Left ventricle myocardium superior (tissue), 1 donor: Measurements from ENCODE around the gene ZDHHC22. TPM values are rescaled to one million over a fixed set of nuclear protein-coding genes. Genes with fewer than 3 reads are reported as not detected.
A peak's percentile ranks its signal among the peaks of the same experiment; 100 is the strongest.

Source experiments
- ATAC-seq: fragments of 200-7000 bp; cut with Tn5 transposase; one replicate; pipeline ENCODE4 v1.9.1; 2020; ENCODE audit warnings: mild to moderate bottlenecking, moderate library complexity
- DNase-seq: peaks from one replicate; pipeline ENCODE4 v3.0.0-alpha.2; 2020
- intact Hi-C: fragments of 100-400 bp; cut with micrococcal nuclease; formaldehyde crosslinking; loops from one replicate; pipeline ENCODE4 v1.11.0; 2022
- total RNA-seq: library from RNA; stranded (reverse); fragmentation: NEBNext Ultra II Directional; extraction: Animal tissue kit (Norgen Biotek cat#: 25700); gene quantifications from one replicate; pipeline ENCODE4 v1.2.1, GENCODE V29; 2021
- donor health status: DM: no; HTN: yes; CAD: no; lungs with severe emphysema.

The ZDHHC22 gene
- total RNA-seq, 1 donor from 2014 or later = not detected

DNA sequence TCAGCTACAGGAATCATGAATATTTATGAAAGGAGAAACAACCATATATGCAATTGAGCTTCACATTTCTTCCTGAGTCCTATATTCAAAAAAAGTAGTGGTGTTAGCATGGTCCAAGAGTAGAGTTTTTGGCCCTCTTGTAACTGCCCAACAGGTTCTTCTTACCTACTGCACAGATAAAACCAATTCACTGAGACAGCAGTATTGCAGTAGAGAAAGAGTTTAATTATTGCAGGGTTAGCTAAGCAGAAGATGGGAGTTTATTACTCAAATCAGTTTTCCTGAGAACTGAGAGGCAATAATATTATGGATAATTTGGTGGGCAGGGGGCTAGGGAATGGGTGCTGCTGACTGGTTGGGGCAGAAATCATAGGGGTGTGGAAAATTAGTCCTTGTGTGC lies 50.1 kb downstream of the ZDHHC22 start:
- intact Hi-C loops = no loop called here
- DNase-seq = no peak
- ATAC-seq = no peak

DNA sequence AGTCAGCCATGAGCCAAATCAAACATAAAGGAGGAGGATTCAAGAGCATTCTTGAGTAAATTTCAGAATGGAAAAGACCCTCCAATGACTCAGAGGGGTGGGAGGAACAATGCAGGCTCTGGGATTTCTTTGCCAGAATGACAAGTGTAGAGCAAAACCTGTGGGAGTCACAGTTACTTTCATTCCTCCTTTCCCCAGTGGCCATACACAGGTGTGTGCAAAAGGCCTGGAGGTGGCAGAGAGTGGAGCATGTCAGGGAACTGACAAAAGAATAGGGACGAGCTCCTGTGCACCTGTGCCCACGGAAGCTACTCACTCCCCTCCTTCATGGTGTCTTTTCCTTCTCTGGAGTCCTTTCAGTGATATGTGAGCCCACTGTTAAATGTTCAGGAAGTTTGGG lies 52.9 kb downstream of the ZDHHC22 start:
- intact Hi-C loops = no loop called here
- no peak for ATAC-seq
- no peak for DNase-seq

DNA sequence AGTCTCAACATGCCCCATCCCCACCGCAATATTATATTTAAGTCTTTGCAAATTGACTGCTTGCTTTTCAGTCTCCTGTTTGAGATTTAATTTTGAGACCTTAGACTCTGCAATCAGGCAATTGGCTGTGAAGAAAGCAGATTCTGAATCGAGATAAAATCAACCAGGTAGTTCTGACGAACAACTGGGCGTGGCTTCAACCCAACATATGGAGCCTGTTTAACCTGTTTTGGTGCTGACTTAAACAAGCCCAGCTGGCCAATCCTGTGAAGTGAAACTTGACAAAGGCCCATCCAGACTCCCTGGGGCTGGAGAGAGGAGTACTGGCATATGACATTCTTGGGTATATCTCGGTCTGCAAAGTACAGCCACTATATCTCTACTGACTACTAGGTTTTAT lies 53.4 kb downstream of the ZDHHC22 start:
- ATAC-seq (no peak), DNase-seq (no peak)
- intact Hi-C loops = no loop called here

DNA sequence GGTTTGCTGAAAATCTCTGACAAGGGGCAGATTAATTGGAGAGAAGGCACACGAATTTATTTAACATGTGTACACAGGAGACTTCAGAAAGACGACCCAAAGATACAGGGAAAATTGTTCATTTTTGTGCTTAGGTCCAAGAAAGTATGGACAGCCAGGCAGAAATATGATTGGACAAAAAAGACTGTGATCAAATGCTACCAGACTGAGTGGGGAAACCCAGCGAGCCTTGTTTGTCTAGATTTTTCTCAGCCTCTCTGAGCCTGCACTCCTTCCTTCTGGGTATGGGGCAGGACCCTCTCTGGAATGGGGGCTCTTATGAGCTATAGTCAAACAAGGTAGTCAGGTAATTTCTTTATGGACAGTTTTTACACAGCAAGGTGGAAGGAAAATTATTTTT lies 54.0 kb downstream of the ZDHHC22 start:
- ATAC-seq (no peak), DNase-seq (no peak)
- intact Hi-C loops = no loop called here

DNA sequence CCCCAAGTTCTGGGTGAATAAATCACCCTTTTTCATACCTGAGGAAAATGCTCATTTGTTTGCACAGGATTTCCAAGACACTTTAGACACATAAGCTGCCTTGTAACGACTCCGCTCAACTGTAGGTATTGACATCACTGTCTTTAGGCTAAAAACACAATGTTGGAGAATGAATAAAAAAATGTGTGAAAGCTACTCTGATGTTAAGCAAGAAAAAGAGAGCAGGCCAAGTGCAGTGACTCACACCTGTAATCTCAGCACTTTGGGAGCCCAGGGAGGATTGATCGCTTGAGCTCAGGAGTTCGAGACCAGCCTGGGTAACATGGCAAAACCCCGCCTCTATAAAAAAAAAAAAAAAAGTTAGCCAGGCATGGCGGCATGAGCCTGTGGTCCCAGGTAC lies 54.6 kb downstream of the ZDHHC22 start:
- ATAC-seq (no peak), DNase-seq (no peak)
- intact Hi-C loops = no loop called here

DNA sequence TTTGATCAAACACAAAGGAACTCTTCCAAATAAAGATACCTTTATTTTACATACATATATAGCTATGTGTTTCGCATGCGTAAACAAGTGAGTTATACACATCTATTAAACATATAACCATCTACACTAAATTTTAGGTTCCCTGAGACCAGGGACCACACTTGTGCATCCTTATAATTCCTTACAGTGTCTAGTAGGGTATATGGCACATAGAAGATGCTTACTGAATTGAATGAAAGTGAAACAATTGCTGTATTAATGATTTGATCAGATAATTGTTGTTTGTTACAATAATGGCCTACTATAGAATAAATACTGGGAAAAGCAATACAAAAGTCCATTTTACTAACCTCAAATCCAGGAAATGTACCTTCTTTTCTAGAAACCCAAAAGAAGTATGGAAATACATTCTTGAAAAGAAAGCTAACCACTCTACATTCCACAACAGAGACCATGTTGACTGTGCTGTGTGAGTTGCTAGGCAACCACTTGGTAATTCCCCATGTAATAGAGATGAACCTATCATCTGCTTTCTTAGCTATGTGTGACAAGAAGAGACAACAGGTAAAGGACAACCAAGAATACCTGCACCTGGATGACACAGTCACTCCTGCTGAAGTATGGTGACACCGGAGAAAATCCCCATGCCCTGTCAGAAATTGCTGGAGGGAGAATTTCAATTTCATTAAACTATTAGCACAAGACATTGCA lies 55.4 kb downstream of the ZDHHC22 start:
- DNase-seq (no peak), ATAC-seq (peak; percentile 48)
- intact Hi-C loops = no loop called here

DNA sequence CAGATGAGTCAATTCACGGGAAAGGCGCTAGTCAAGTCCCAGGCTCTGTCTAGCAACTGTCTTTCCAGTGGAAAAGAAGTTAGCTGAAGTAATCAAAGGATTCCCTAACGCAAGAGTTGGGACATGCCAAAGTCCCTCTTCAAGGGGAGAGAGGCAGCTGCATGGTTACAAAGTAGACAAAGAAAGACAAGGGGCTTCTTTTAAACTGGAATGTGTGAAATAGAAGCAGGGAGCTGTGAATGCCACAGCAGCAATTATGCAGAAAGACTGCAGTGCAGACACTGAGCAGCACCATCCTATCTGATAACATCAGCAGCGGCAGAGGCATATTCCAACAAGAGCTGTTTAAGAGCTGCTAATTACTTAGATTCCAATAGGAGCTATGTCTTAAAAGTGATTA lies 56.1 kb downstream of the ZDHHC22 start:
- DNase-seq = no peak
- intact Hi-C loops = no loop called here
- no peak for ATAC-seq

DNA sequence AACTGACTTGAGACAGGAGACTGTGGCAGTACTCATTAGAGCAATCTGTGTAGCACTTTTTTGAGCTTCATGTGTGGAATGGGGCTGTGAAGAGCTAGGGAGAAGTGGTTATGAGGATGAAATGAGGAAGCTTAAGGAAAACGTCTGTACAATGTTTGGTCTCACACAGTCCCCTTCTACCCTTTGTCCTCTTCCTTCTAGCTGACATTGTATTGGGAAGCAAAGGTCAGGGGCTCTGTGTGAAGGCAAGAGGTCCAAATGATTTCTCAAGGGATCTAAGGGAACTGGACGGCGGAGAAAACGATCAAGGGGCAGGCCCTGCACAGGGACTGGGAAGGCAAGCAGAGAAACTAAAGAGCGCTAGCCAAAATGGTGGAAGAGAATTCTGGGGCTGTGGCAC lies 56.6 kb downstream of the ZDHHC22 start:
- intact Hi-C loops = no loop called here
- DNase-seq = no peak
- peak; percentile 50 for ATAC-seq

DNA sequence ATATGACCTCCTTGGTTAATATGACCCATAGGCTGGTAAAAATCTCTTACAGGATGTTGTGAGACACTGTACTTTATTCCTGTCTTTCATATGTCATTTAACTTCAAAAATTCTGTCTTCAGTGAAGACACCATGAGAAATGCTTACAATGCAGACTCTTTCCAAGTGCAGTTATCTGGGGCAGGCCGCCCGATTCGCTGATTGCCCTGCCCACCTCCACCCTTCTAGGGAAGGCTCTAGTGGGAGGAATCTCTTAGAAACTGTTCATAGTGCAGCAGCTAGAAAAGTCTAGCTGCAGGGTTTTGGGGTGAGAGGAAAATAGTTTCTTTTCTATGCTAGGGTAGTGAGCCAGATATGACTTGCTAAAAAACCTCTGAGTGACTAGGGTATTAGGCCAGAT lies 58.5 kb downstream of the ZDHHC22 start:
- ATAC-seq (no peak), DNase-seq (no peak)
- intact Hi-C loops = no loop called here

DNA sequence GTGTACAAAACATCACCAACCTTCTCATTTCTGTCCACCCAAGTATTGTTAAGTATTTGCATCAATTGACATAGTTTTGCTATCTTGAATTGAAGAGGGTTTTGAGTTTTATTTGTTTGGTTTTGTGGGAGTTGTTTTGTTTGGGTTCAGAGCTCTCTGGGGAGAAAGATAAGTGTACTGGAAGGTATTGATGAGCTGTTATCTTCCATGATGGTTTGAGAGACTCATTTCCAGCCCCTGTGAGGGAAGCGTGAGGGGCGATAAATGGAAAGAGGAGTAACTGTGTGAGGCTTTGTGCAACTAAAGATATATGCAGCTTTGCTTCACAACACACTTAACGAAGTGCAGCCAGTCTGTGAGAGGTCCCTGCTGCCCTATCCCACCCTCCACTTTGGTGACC lies 59.2 kb downstream of the ZDHHC22 start:
- intact Hi-C loops = no loop called here
- no peak for DNase-seq
- no peak for ATAC-seq

Other genes with a start within 250 kb of the ZDHHC22 start
- gene IRF2BPL, start 113.1 kb downstream of the ZDHHC22 start, total RNA-seq = 42.8 TPM
- gene CIPC, start 43.5 kb downstream of the ZDHHC22 start, total RNA-seq = 89.7 TPM
- 1.9 TPM for gene TMEM63C, start 40.0 kb upstream of the ZDHHC22 start, total RNA-seq
- gene NGB, start 129.4 kb upstream of the ZDHHC22 start, total RNA-seq = not detected
- gene POMT2, start 179.1 kb upstream of the ZDHHC22 start, total RNA-seq = 17.5 TPM
- gene GSTZ1, start 179.2 kb upstream of the ZDHHC22 start, total RNA-seq = 13.5 TPM
- gene TMED8, start 235.3 kb upstream of the ZDHHC22 start, total RNA-seq = 5.6 TPM
- gene SAMD15, start 235.6 kb upstream of the ZDHHC22 start, total RNA-seq = 0.77 TPM